ENCODE results near the gene PFKL.
"Not testable (repeated sequence)": the region's sequence is repeated elsewhere in the genome, so short reads cannot be mapped to it uniquely, and the experiment has no call there.

Gene PFKL

GRCh38 chr21:44279354-44280260 is 20.2 kb upstream of the PFKL start:
- no peak for DNase-seq (ENCODE audit: low read depth, low spot score)

- DNase-seq (ENCODE audit: low read depth, low spot score), result no peak
Observed at GRCh38 chr21:44281801-44282200, 18.1 kb upstream of the PFKL start.

- DNase-seq (ENCODE audit: low read depth, low spot score), result no peak
Observed at GRCh38 chr21:44282370-44282769, 17.5 kb upstream of the PFKL start.

- not testable (repeated sequence) for DNase-seq (ENCODE audit: low read depth, low spot score)
Observed at GRCh38 chr21:44283211-44283785, 16.6 kb upstream of the PFKL start.

- DNase-seq (ENCODE audit: low read depth, low spot score), result no peak
Observed at GRCh38 chr21:44283948-44284347, 15.9 kb upstream of the PFKL start.

GRCh38 chr21:44285138-44285992 is 14.5 kb upstream of the PFKL start, which contains the start of gene AIRE:
AIRE (plus strand) TSS chr21:44285876; CDS start chr21:44286007, 131 bp downstream.
- no peak for DNase-seq (ENCODE audit: low read depth, low spot score)

GRCh38 chr21:44286086-44286715 is 13.7 kb upstream of the PFKL start:
- no peak for DNase-seq (ENCODE audit: low read depth, low spot score)

GRCh38 chr21:44286716-44287632 is 12.9 kb upstream of the PFKL start:
- DNase-seq (ENCODE audit: low read depth, low spot score), result no peak

GRCh38 chr21:44288251-44289110 is 11.4 kb upstream of the PFKL start:
- no peak for DNase-seq (ENCODE audit: low read depth, low spot score)

GRCh38 chr21:44289381-44290010 is 10.4 kb upstream of the PFKL start:
- no peak for DNase-seq (ENCODE audit: low read depth, low spot score)

- no peak for DNase-seq (ENCODE audit: low read depth, low spot score)
Observed at GRCh38 chr21:44290327-44291077, 9.4 kb upstream of the PFKL start.

- DNase-seq (ENCODE audit: low read depth, low spot score), result no peak
Observed at GRCh38 chr21:44291078-44291935, 8.5 kb upstream of the PFKL start.

- no peak for DNase-seq (ENCODE audit: low read depth, low spot score)
Observed at GRCh38 chr21:44291936-44292811, 7.7 kb upstream of the PFKL start.

- no peak for DNase-seq (ENCODE audit: low read depth, low spot score)
Observed at GRCh38 chr21:44292812-44293195, 7.0 kb upstream of the PFKL start.

- DNase-seq (ENCODE audit: low read depth, low spot score), result no peak
Observed at GRCh38 chr21:44293551-44294231, 6.2 kb upstream of the PFKL start.

All from iPS DF 19.7 (cell line).